ENCODE results near the gene ZNF230.

The ZNF230 gene

DNA sequence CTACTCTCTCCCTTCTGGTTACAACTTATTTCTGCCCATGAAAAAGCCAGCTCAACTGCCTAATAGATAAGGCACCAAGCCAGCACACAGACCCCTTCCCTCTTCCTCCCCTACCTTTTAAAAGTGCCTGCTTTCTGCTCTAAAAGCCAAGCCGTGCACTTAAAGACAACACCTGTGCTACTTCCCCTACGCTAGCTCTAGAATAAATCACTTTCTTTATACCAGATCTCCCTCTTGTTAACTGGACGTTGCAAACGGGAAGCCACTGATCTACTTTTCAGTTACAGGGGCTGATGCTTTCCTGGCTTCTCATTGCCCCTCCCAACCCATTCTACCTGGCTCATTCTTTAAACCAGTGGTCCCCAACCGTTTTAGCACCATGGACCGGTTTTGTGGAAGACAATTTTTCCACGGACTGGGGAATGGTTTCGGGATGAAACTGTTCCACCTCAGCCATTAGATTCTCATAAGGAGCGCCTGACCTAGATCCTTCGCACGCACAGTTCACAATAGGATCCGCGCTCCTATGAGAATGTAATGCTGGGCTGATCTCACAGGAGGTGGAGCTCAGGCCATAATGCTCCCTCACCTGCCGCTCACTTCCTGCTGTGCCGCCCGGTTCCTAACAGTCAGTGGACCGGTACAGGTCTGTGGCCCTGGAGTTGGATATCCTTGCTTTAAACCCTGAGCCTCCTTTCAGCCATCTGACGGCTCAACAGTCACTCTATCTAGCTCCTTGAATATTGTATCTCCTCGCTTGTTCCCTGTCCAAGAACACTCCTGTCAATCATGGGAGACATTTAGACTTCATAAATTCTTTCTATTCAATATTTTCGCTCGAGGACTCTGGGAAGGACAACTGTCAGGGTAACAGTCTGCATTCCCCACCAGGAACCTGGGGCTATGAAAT is 48.2 kb downstream of the ZNF230 start:
- peak; percentile 64 for DNase-seq

DNA sequence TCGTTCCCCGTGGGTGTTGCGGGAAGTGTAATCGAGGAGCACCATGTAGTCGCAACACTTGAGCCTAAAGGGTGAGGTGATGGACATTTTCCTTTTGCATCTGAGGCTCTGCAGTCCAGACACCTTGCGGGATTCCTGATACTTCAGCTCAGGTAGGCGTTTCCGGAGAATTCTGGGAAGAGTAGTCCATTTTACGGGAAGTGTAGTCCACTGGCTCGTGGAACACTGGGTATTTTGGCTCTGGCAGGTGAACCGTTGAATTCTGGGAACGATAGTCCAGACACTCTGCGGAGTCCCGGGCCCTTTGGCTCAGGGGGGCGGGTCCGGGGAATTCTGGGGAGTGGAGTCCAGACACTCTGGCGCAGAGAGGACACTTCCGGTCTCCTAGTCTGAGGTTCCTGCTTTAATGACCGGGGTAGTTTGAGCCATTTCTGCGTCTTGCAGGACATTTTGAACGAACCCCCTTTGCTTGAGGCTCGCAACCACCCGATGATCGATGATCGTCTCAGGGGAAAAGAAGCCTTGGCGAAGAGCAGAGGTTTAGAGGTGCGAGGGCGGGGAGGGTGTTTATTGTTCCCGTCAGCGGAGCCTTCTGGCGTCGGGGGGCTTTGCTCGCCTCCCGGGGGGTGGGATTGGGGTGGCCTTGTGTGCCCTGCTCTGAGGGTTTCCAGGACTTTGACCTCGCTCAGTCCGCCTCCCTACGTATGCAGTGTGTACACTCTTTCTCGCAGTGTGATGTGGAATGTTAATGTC is 49.1 kb downstream of the ZNF230 start, which contains the start of gene ZNF223:
ZNF223 (plus strand) TSS at position 387 of the 753 bp plus-strand sequence. CDS start 3,141 bp downstream, outside the sequence.
- DNase-seq = peak; percentile 97

DNA sequence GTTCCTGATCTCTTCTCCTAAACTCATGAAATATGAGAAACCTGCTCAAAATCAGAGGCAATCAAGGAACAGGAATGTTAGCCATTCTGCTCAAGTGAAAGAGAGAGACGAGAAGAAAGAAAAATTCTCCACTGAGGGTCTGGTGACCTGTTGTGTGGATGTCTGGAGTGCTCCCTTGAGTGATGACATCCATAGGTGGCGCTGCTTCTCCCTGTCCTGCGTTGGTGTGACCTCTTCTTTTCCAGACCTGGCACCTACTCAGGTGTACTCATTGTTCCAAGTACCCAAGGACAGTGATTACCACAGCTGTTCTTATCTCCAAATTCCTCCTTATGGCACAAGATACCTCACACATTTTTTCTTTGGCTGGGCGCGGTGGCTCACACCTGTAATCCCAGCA is 53.1 kb downstream of the ZNF230 start:
- no peak for DNase-seq

DNA sequence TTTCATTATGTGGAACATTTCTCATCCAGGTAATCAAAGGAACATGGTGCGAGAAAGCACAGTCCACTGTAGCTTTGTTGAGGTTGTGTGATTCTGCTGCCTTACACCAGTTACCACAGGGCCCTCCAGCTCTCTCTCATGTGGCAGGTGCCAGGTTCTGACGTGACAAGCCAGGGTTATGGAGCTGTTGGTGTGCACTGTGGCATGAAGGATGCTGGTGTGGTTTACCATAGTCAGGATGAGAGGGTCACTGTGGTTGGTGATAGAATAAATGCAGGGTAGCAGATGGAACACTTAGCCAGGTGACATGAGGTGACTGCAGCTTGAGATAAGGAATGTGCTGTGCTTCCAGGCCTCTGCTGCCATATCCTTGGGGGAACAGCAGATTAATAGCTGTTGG is 56.5 kb downstream of the ZNF230 start:
- no peak for DNase-seq

- no peak for DNase-seq
Measured at GRCh38 chr19:44061038-44061437, 58.3 kb downstream of the ZNF230 start.
